Lower leg skin (tissue), 3 donors: ENCODE data around the gene MAPT.

Experiments used
- POLR2A ChIP-seq, 2 donors: fragments of 450-650 bp; IDR thresholded peaks; one replicate each; pipeline ENCODE4 v1.6.1; 2016 to 2017; ENCODE audit warnings: antibody characterized with exemption in 2 of 2, mild to moderate bottlenecking in 1 of 2, moderate library complexity in 1 of 2
- TF ChIP-seq, protein P1 (sequence below), 3 donors: fragments of 450-650 bp; IDR thresholded peaks; one replicate each; pipeline ENCODE4 v1.5.1; 2016; ENCODE audit warnings: antibody characterized with exemption in 3 of 3, mild to moderate bottlenecking in 3 of 3, moderate library complexity in 2 of 3

GRCh38 chr17:46025060-46025459 lies 130.7 kb downstream of the MAPT start:
- TF ChIP-seq, protein P1, sequence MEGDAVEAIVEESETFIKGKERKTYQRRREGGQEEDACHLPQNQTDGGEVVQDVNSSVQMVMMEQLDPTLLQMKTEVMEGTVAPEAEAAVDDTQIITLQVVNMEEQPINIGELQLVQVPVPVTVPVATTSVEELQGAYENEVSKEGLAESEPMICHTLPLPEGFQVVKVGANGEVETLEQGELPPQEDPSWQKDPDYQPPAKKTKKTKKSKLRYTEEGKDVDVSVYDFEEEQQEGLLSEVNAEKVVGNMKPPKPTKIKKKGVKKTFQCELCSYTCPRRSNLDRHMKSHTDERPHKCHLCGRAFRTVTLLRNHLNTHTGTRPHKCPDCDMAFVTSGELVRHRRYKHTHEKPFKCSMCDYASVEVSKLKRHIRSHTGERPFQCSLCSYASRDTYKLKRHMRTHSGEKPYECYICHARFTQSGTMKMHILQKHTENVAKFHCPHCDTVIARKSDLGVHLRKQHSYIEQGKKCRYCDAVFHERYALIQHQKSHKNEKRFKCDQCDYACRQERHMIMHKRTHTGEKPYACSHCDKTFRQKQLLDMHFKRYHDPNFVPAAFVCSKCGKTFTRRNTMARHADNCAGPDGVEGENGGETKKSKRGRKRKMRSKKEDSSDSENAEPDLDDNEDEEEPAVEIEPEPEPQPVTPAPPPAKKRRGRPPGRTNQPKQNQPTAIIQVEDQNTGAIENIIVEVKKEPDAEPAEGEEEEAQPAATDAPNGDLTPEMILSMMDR (IDR thresholded peaks at IDR 0.05): no peak
- TF ChIP-seq POLR2A (IDR thresholded peaks at IDR 0.05): no peak
